HG03060 (cell line): Measurements from ENCODE around the gene IFIT2.
A peak's percentile ranks its signal among the peaks of the same experiment; 100 is the strongest.
"Not testable (repeated sequence)": the region's sequence is repeated elsewhere in the genome, so short reads cannot be mapped to it uniquely, and the experiment has no call there.

Experiments used
- ATAC-seq: cut with Tn5 transposase; IDR thresholded peaks from one replicate; pipeline ENCODE4 v1.9.1; 2021; ENCODE audit warnings: low read depth, moderate number of reproducible peaks; ENCODE audit not compliant: unreplicated experiment

IFIT2 gene

GRCh38 chr10:89337484-89337883 is 35.6 kb downstream of the IFIT2 start:
- no peak for ATAC-seq

- ATAC-seq, result no peak
Observed at GRCh38 chr10:89338713-89339112, 36.9 kb downstream of the IFIT2 start.

GRCh38 chr10:89339875-89340274 is 38.0 kb downstream of the IFIT2 start:
- ATAC-seq, result no peak

- no peak for ATAC-seq
Observed at GRCh38 chr10:89341649-89342048, 39.8 kb downstream of the IFIT2 start.

GRCh38 chr10:89342206-89342958 is 40.5 kb downstream of the IFIT2 start:
- no peak for ATAC-seq

- no peak for ATAC-seq
Observed at GRCh38 chr10:89343089-89343767, 41.4 kb downstream of the IFIT2 start.

GRCh38 chr10:89344156-89344555 is 42.3 kb downstream of the IFIT2 start:
- no peak for ATAC-seq

- ATAC-seq, result no peak
Observed at GRCh38 chr10:89345367-89346000, 43.6 kb downstream of the IFIT2 start.

GRCh38 chr10:89346405-89347254 is 44.8 kb downstream of the IFIT2 start:
- ATAC-seq, result no peak

GRCh38 chr10:89347701-89348457 is 46.0 kb downstream of the IFIT2 start:
- no peak for ATAC-seq

GRCh38 chr10:89348481-89348880 is 46.6 kb downstream of the IFIT2 start:
- ATAC-seq, result no peak

- ATAC-seq, result no peak
Observed at GRCh38 chr10:89348975-89349374, 47.1 kb downstream of the IFIT2 start.

- not testable (repeated sequence) for ATAC-seq
Observed at GRCh38 chr10:89350631-89351315, 48.9 kb downstream of the IFIT2 start.

- peak; percentile 65 for ATAC-seq
Observed at GRCh38 chr10:89351412-89351779, 49.5 kb downstream of the IFIT2 start.

- no peak for ATAC-seq
Observed at GRCh38 chr10:89351780-89352597, 50.1 kb downstream of the IFIT2 start.

- ATAC-seq, result no peak
Observed at GRCh38 chr10:89352802-89353201, 51.0 kb downstream of the IFIT2 start.

GRCh38 chr10:89355394-89355931 is 53.6 kb downstream of the IFIT2 start:
- no peak for ATAC-seq

- no peak for ATAC-seq
Observed at GRCh38 chr10:89357096-89357495, 55.2 kb downstream of the IFIT2 start.
